Endothelial cell of coronary artery (primary cell): ENCODE data around the gene EPPIN. TPM values are rescaled to one million over a fixed set of nuclear protein-coding genes. Genes with fewer than 3 reads are reported as not detected.

Experiments used
- total RNA-seq: library from RNA; depleted of rRNA; stranded (reverse); fragments of >200 nt; gene quantifications from 2 replicates; pipeline ENCODE4 v1.2.3, GENCODE V29; 2014

Gene EPPIN
- not detected in 2 replicates for total RNA-seq

GRCh38 chr20:45547206-45547770, at the start of gene EPPIN:
Gene EPPIN, minus strand, starts transcription at chr20:45547401. Its CDS starts 44 bp downstream, at chr20:45547357.

DNA sequence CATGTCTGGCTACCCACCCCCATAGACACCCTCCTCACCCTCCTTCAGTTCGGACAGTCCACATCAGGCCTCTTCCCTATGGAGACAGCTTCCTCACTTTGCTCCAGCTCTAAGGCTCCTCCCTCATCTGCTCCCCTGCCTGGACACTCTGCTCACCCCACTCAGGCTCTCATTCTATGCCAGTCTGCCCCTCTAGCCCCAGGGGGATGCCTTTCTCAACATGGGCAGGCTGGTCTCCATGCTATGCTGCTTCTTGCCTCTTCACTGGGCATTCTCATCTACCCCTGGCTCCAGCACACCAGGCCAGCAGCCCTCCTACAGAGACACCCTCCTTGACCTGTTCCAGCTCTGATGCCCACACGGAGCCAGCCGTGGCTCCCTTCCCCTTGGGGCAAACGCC, 32.0 kb upstream of the EPPIN start, which contains the start of gene WFDC8:
TSS of gene WFDC8 (minus strand) at position 101 of the 400 bp plus-strand sequence. CDS start at position 64, 37 bp downstream.

DNA sequence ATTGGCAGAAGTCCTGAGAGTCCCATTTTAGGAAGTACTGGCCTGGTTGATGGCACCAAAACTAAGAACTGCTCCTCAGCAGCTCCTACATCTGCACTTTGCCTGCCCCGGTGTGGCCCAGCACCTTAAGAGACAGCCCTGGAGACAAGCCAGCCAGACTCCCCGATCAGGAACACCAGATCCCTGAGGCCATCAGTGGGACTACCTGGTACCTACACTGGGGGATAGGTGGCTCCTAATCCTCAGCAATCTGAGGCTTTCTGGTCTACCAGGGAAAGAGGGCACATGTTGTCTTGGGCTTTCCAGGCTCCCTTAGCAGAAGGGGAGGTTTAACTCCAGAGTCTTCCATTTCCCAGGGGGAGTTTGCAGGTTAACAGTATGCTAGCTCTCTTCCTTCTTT, 7.8 kb downstream of the EPPIN start, which contains the start of gene WFDC6:
TSS of gene WFDC6 (minus strand) at position 101 of the 400 bp plus-strand sequence. CDS start at position 26, 75 bp downstream.

DNA sequence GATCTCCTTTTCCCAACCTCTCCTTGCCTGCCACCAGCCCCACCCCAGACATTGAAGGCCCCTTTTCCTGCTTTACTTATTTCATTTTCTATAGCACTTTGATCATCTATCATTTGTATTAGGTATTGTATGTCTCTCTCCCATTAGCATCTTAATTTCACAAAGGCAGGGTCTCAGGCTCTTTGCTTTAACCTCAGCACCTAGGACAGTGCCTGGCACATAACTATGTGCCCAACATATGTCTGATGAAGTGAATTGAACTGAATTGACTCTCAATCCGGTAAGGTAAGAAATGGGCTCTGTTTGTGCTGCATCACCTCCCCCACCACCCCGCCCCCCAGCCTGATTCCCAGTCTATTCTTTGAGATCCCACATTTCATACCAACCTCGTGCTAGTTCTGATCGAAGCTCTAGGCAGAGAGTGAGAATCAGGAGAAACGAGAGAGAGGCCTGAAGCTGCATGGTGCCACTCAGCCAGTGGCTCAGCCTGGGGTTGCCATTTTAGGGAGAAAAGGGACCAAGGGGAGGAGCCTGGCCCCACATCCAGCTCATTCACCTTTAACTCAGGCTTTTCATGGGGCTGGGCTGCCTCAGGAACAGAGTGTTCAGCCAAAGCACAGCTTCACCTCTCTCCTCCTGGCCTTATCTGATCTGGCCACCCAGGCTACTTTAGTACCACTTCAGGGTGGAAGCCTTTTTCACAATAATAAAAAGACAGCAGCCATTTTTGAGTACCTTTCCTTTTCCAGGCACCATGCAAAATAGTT, 31.9 kb downstream of the EPPIN start, which contains the start of gene SPINT3:
TSS of gene SPINT3 (minus strand) at position 476 of the 767 bp plus-strand sequence. CDS start at position 462, 14 bp downstream.

Other genes starting within 250 kb of the EPPIN start
- gene RBPJL, start 240.6 kb downstream of the EPPIN start, total RNA-seq = not detected in 2 replicates
- gene MATN4, start 239.1 kb downstream of the EPPIN start, total RNA-seq = not detected in 2 replicates
- 16.2 and 48.7 TPM in 2 replicates for gene SDC4, start 199.0 kb downstream of the EPPIN start, total RNA-seq
- 14.0 and 19.2 TPM in 2 replicates for gene SYS1, start 184.2 kb downstream of the EPPIN start, total RNA-seq
- gene TP53TG5, start 169.1 kb downstream of the EPPIN start, total RNA-seq = not detected in 2 replicates
- gene DBNDD2, start 139.1 kb downstream of the EPPIN start, total RNA-seq = 4.3 and 4.6 TPM in 2 replicates
- 16.6 and 21.5 TPM in 2 replicates for gene PIGT, start 131.3 kb downstream of the EPPIN start, total RNA-seq
- not detected in 2 replicates for gene WFDC2, start 77.6 kb downstream of the EPPIN start, total RNA-seq
- gene SPINT3, start 31.8 kb downstream of the EPPIN start, total RNA-seq = not detected in 2 replicates
- gene WFDC6, start 7.9 kb downstream of the EPPIN start, total RNA-seq = not detected in 2 replicates
- gene WFDC8, start 31.9 kb upstream of the EPPIN start, total RNA-seq = not detected in 2 replicates
- gene WFDC10A, start 82.3 kb upstream of the EPPIN start, total RNA-seq = not detected in 2 replicates
- not detected in 2 replicates for gene WFDC9, start 83.9 kb upstream of the EPPIN start, total RNA-seq
- not detected in 2 replicates for gene WFDC11, start 122.8 kb upstream of the EPPIN start, total RNA-seq
- gene WFDC13, start 154.6 kb upstream of the EPPIN start, total RNA-seq = not detected in 2 replicates
- gene WFDC10B, start 157.6 kb upstream of the EPPIN start, total RNA-seq = not detected in 2 replicates
- not detected in 2 replicates for gene SPINT4, start 174.9 kb upstream of the EPPIN start, total RNA-seq
- gene WFDC3, start 244.5 kb upstream of the EPPIN start, total RNA-seq = 0.28 TPM in 1 of 2 replicates, not detected in the other
- 13.9 and 14.8 TPM in 2 replicates for gene DNTTIP1, start 244.6 kb upstream of the EPPIN start, total RNA-seq